EL (cell line): ENCODE measurements around the gene VSX1.

ENCODE experiments used
- DNase-seq: peaks from one replicate; pipeline ENCODE4 v3.0.0-alpha.2; 2016

The VSX1 gene

GRCh38 chr20:25037288-25038102 is 44.4 kb downstream of the VSX1 start:
- DNase-seq, result no peak

- DNase-seq, result no peak
These were observed 45.5 kb downstream of the VSX1 start for GRCh38 chr20:25036331-25036936.

- no peak for DNase-seq
These were observed 46.0 kb downstream of the VSX1 start for GRCh38 chr20:25035921-25036320.

GRCh38 chr20:25033924-25034300 is 48.0 kb downstream of the VSX1 start:
- no peak for DNase-seq

GRCh38 chr20:25033265-25033923 is 48.5 kb downstream of the VSX1 start:
- DNase-seq, result no peak

- no peak for DNase-seq
These were observed 49.3 kb downstream of the VSX1 start for GRCh38 chr20:25032478-25033264.

GRCh38 chr20:25032065-25032477 is 49.9 kb downstream of the VSX1 start:
- DNase-seq, result no peak

GRCh38 chr20:25031241-25031640 is 50.7 kb downstream of the VSX1 start:
- DNase-seq, result no peak

GRCh38 chr20:25030649-25031207 is 51.2 kb downstream of the VSX1 start:
- no peak for DNase-seq

- no peak for DNase-seq
These were observed 51.8 kb downstream of the VSX1 start for GRCh38 chr20:25030007-25030648.

- no peak for DNase-seq
These were observed 55.8 kb downstream of the VSX1 start for GRCh38 chr20:25025986-25026605.
